Renal pelvis (tissue), 4 donors: Measurements from ENCODE around the gene NFE2L2. TPM values are rescaled to one million over a fixed set of nuclear protein-coding genes. Genes with fewer than 3 reads are reported as not detected.
"Not testable (repeated sequence)": the region's sequence is repeated elsewhere in the genome, so short reads cannot be mapped to it uniquely, and the experiment has no call there.

Experiments used
- DNase-seq: peaks from one replicate; pipeline ENCODE4 v3.0.0-alpha.2; 2013
- polyA plus RNA-seq, 3 donors: library from polyadenylated mRNA; unstranded; fragments of 120-200 nt; gene quantifications; one replicate each; pipeline ENCODE4 v1.2.1, GENCODE V29; 2013; ENCODE audit not compliant: insufficient read length in 3 of 3

Gene NFE2L2
- polyA plus RNA-seq, 3 donors, result 119 to 141 (median 131) TPM

DNA sequence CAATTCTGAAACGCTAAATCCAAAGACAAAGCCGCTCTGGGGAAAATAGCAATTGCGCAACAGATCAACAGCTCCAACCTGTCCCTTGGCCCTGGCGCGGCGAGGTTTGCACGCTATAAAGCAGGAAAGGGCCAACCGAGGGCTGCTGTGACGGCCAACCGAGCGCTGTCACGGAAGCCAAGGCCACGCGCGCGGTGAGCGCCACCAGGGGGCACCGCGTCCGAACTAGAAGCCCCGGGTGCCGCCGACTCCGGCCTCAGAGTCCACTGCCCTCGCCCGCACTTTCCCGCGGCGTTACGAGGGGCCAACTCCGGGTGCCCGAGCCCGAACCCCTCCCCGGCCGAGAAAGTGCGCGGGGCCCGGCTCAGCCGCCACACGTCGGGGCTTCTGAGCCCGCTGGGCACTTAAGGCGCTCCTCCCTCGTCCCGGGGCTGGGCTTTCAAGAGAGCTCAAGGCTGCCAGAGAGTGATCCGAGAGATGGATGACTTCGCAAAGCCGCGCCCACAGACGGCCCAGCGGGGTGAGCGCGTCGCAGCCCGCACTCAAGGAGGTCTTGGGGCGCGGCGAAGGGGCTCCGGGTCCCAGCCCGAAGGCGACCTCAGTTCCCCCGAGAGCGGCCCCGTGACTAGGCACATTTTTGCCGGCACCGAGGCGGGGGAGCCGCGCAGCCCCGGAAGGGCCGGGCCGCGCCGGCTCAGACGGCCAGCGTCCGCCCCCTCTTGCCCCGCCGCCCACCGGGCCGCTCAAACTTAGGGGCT, 897 bp downstream of the NFE2L2 start:
- DNase-seq, result peak; percentile 98

GRCh38 chr2:177262958-177263450, 1.5 kb downstream of the NFE2L2 start:
- no peak for DNase-seq

DNA sequence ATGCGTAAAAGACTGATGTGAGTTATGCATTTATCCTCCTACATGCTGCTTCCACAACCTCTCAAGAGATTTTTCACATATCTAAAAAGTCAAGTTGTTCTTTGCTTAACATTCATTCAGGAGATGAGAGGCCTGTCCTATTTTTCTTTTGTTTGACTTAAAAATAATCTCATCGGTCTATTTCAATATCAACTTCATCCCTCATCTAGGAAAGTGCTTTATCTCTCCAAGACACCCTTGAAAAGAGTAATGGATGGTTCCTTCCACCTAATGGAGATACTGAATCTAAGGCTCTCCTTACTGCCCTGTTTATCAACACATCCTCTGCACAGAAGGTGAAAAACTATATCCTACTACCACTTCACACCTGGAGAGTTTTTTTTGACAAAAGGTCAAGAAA, 2.4 kb downstream of the NFE2L2 start:
- no peak for DNase-seq

DNA sequence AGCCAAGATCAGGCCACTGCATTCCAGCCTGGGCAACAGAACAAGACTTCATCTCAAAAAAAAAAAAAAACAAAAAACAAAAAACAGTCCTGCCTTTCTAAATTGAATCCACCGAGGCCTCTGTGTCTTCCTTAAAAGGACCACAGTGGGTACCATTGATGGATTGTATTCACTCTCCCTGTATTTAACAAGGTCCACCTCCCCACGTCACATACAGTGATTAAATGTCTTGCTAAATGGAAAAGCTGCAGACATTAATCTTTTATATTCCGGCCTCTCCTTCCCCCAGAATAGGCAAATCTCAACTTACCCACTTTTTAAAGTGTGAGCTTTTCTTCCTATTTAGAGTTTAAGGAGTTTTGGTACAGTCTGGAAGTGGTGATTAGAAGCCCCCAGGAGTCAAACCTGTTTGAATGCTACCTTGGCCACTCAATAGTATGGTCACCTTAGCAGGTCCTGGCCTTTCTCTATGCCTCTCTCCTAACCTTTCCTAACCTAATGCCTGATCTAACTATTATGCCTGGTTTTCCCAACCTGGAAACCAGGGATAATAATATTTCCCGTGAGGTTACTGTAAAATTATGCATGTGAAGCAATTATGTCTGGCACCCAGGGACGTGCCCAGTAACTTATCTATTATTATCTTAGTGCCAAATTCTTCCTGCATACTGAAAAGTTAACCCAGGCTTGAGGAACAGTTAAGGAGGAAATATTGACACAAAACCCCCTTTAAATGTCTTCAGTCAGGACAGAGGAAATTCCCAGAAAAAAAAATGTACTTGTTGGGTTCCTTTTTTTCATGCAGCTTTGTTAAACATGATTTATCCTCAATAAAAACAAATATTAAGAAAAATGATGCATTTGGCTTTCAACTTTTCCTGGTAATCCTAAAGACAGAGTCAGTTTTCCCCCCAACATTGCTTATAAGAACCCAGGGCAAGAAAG, 3.1 kb downstream of the NFE2L2 start:
- no peak for DNase-seq

- DNase-seq, result no peak
Measured at GRCh38 chr2:177260379-177260778, 4.1 kb downstream of the NFE2L2 start.

GRCh38 chr2:177258059-177258458, 6.5 kb downstream of the NFE2L2 start:
- no peak for DNase-seq

- no peak for DNase-seq
Measured at GRCh38 chr2:177257471-177257870, 7.1 kb downstream of the NFE2L2 start.

- no peak for DNase-seq
Measured at GRCh38 chr2:177256695-177257094, 7.8 kb downstream of the NFE2L2 start.

DNA sequence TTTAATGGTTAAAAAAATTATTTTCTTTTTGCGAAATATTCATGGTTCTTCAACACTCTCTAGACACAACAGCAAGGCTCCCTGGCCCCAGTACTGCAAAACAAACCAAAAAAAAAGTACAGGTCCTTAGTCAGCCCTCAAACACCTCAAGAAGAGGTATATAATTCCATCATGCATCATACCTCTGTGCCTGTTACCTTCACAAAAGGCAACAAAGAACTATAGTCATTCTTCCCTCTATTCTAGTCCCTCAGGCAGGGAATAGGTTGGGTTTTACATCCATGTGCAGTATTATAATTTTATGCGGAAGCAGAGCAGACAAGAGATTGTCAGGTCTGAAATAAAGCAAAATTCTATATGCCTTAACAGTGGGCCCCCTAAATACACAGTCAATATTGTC, 8.5 kb downstream of the NFE2L2 start:
- DNase-seq, result no peak

DNA sequence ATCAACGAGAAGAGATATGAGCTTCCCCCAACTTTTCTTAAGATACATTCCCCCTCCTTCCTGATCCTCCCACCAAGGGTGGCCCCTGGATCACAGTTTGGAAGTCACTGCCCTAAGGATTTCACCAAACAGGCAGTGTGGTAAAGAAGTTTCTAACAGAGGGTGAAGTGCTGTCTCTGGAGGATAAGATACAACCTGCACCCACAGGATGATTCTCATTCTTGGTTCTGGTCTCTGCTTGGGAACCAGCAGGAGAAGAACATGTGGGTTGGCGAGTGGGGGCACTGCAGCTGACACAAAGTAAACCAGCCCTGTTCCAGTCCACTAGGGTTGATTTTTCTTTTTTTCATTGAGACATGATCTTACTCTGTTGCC, 9.3 kb downstream of the NFE2L2 start:
- no peak for DNase-seq

DNA sequence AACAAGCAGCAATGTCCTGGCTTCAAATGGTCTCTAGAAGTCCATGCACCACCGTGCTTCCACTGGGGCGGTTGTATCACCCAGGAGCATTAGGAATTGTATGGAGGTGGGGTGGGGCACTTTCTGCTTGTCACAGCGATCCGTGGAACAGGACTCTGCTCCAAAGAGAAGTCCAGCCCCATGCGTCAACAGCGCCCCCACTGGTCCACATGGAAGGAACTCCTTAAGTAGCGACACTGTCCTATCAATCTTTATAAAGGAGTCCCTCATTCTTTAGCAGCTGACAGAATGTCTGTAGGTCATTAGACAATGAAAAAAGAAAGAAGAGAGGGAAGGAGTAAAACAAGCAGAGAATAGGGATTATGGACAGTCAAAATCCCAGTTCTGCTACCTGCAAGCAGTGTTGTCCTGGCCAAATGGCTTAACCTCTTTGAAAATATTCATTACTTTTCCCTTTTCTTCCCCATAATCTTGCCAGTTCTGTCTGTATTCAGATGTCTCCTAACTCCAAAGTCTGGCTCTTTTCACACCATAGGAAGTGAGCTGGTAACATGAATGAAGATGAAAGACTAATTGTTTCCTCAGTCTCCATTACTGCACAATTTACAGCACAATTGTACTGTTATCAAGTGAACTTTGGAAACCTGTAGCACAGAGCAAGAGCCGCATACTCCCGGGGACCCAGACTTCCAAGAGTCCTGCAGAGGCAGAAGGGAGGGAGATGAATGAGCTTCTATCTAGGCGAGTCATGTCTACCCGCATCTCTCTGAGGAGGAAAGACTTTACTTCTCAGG, 9.9 kb downstream of the NFE2L2 start:
- DNase-seq, result no peak

- DNase-seq, result no peak
Measured at GRCh38 chr2:177253704-177254103, 10.8 kb downstream of the NFE2L2 start.

- no peak for DNase-seq
Measured at GRCh38 chr2:177252808-177253531, 11.6 kb downstream of the NFE2L2 start.

DNA sequence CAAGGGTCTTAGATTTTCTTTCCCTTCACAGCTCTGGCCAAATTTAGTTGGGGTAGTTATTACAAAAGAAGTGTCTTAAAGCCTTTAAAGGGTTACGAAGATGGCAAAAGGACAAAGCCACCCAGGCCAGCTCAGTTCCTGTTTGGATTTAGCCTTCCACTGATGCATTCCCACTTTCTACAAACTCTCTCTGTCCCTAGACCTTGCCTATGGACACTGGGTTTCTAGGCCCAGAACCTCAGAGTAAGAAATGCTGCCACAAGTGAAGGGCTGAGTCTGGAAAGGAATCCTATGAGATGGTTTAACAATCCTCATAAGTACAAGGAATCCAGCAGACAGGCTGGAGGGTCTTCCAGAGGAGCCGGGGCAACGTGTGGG, 13.4 kb downstream of the NFE2L2 start:
- DNase-seq, result no peak

- DNase-seq, result no peak
Measured at GRCh38 chr2:177250461-177250860, 14.1 kb downstream of the NFE2L2 start.

GRCh38 chr2:177249038-177249437, 15.5 kb downstream of the NFE2L2 start:
- no peak for DNase-seq

DNA sequence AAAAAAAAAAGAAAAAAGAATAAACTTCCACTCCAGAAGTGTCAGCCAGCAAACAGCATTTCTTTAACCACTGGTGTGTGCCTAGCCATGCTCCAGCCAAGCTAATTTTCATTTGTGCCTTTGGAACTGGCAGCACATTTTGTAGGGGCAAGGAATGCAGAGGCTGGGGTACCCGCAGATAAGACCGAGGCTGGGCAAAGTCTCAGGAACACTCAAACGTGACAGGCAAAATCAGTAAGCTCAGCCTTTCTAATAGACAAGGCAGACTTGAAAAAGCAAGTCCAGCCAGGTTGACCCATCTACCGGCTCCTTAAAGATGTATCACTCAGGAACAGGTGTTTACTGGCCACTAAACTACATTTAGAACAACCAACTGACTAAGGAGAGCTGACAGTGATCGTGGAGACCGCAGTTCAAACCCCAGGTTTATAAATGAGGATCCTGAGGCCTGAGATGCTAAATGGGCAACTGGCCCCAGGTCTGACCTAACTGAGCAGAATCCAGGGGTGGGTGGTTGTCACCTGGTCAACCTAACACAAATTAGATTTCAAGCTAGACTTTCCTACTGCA, 16.7 kb downstream of the NFE2L2 start:
- no peak for DNase-seq

GRCh38 chr2:177246523-177247030, 17.9 kb downstream of the NFE2L2 start:
- DNase-seq, result not testable (repeated sequence)

- DNase-seq, result no peak
Measured at GRCh38 chr2:177246000-177246399, 18.5 kb downstream of the NFE2L2 start.

GRCh38 chr2:177245010-177245422, 19.5 kb downstream of the NFE2L2 start:
- DNase-seq, result no peak

- DNase-seq, result no peak
Measured at GRCh38 chr2:177244244-177244771, 20.2 kb downstream of the NFE2L2 start.
